SK-N-SH (cell line): ENCODE data around the gene TDRKH. TPM values are rescaled to one million over a fixed set of nuclear protein-coding genes. Genes with fewer than 3 reads are reported as not detected.

Source experiments
- CTCF ChIA-PET: fragments of 300-600, 350-600 bp; formaldehyde crosslinking; extraction: SDS; loops from one replicate; lab custom pipeline; 2021; lab: Yijun Ruan, JAX
- POLR2A ChIA-PET: fragments of 350-600 bp; sonication (Branson Sonifier 250); formaldehyde crosslinking; extraction: SDS; loops from one replicate; lab custom pipeline; 2020; ENCODE audit warnings: antibody characterized with exemption, inconsistent platforms; lab: Yijun Ruan, JAX
- DNase-seq: peaks from one replicate; pipeline ENCODE4 v3.0.0; 2012
- H2AFZ ChIP-seq: fragments of 200-600 bp; sonication (generic); 2 replicates; pipeline ENCODE4 v1.8.1; 2016; ENCODE audit warnings: antibody characterized with exemption, mild to moderate bottlenecking, low read depth
- H3F3A ChIP-seq: fragments of 200-600 bp; sonication (generic); replicated peaks from 2 replicates; pipeline ENCODE3; 2016; ENCODE audit warnings: antibody characterized with exemption, mild to moderate bottlenecking; ENCODE audit not compliant: insufficient read depth
- H3K27ac ChIP-seq, 2 experiments: fragments of 200-500 bp in 1 of 2; fragments of 200-600 bp in 1 of 2; sonication (Bioruptor generic) in 1 of 2; sonication (generic), shearing (Covaris generic) in 1 of 2; 2 replicates each; pipeline versions ENCODE4 v1.5.1 to v1.6.1; 2014 to 2016; ENCODE audit warnings: low read depth in 2 of 2, inconsistent platforms in 1 of 2, low read length in 1 of 2, mild to moderate bottlenecking in 1 of 2, mixed read lengths in 1 of 2
- H3K27me3 ChIP-seq: fragments of 200-600 bp; sonication (generic), shearing (Covaris generic); 2 replicates; pipeline ENCODE4 v1.6.1; 2016; ENCODE audit warnings: mixed run types; ENCODE audit not compliant: insufficient read depth
- H3K36me3 ChIP-seq, 2 experiments: fragments of 200-500 bp in 1 of 2; fragments of 200-600 bp in 1 of 2; sonication (Bioruptor generic) in 1 of 2; sonication (generic) in 1 of 2; replicated peaks in 1 of 2; 2 replicates each; pipeline versions ENCODE3 to v1.5.1; 2014 to 2016; ENCODE audit warnings: low read length in 1 of 2, mild to moderate bottlenecking in 1 of 2; ENCODE audit not compliant: insufficient read depth in 2 of 2, control insufficient read depth in 1 of 2
- H3K4me1 ChIP-seq, 2 experiments: fragments of 200-500 bp in 1 of 2; fragments of 200-600 bp in 1 of 2; sonication (Bioruptor generic) in 1 of 2; sonication (generic), shearing (Covaris generic) in 1 of 2; 2 replicates each; pipeline versions ENCODE4 v1.5.1 to v1.6.1; 2014 to 2016; ENCODE audit warnings: low read depth in 1 of 2, low read length in 1 of 2, mixed run types in 1 of 2; ENCODE audit not compliant: insufficient read depth in 2 of 2, control insufficient read depth in 1 of 2
- H3K4me2 ChIP-seq: fragments of 200-600 bp; sonication (generic), shearing (Covaris generic); 2 replicates; pipeline ENCODE4 v1.6.1; 2017; ENCODE audit warnings: mixed run types
- H3K4me3 ChIP-seq, 2 experiments: fragments of 200-500 bp in 1 of 2; fragments of 200-600 bp in 1 of 2; sonication (Bioruptor generic) in 1 of 2; sonication (generic), shearing (Covaris generic) in 1 of 2; 2 replicates each; pipeline versions ENCODE4 v1.5.1 to v1.8.1; 2014 to 2016; ENCODE audit warnings: low read depth in 2 of 2, inconsistent platforms in 1 of 2, low read length in 1 of 2, mild to moderate bottlenecking in 1 of 2, mixed read lengths in 1 of 2, moderate library complexity in 1 of 2
- H3K79me2 ChIP-seq: fragments of 200-600 bp; sonication (generic); 2 replicates; pipeline ENCODE4 v1.8.1; 2017; ENCODE audit warnings: mild to moderate bottlenecking; ENCODE audit not compliant: insufficient read depth
- H3K9ac ChIP-seq: fragments of 200-600 bp; sonication (generic); 2 replicates; pipeline ENCODE4 v1.6.1; 2017; ENCODE audit warnings: mixed run types
- H3K9me2 ChIP-seq: fragments of 200-600 bp; sonication (generic); 2 replicates; pipeline ENCODE4 v1.6.1; 2017; ENCODE audit warnings: mixed run types
- H3K9me3 ChIP-seq: fragments of 200-600 bp; sonication (generic); 2 replicates; pipeline ENCODE4 v1.6.1; 2017; ENCODE audit warnings: mixed run types, mild to moderate bottlenecking, moderate library complexity
- H4K20me1 ChIP-seq: fragments of 200-600 bp; sonication (generic); 2 replicates; pipeline ENCODE4 v1.6.1; 2017; ENCODE audit warnings: mild to moderate bottlenecking, mixed run types; ENCODE audit not compliant: insufficient read depth
- CHD2 ChIP-seq: fragments of 150-350 bp; IDR thresholded peaks from 2 replicates; pipeline ENCODE4 v1.6.1; 2018; ENCODE audit warnings: low read length; ENCODE audit not compliant: partially characterized antibody
- CTCF ChIP-seq: fragments of 200-600 bp; sonication (generic); IDR thresholded peaks from 2 replicates; pipeline ENCODE4 v1.6.1; 2017; ENCODE audit warnings: antibody characterized with exemption, mild to moderate bottlenecking, moderate library complexity
- GABPA ChIP-seq: IDR thresholded peaks from 2 replicates; pipeline ENCODE4 v1.4.0; 2012; ENCODE audit warnings: low read depth, mild to moderate bottlenecking
- IRF3 ChIP-seq: fragments of 150-350 bp; IDR thresholded peaks from 2 replicates; pipeline ENCODE4 v1.6.1; 2016; ENCODE audit warnings: mild to moderate bottlenecking, low read depth, low read length
- JUND ChIP-seq: IDR thresholded peaks from 2 replicates; pipeline ENCODE4 v1.4.0; 2012
- NFIC ChIP-seq: IDR thresholded peaks from 2 replicates; pipeline ENCODE4 v1.4.0; 2012; ENCODE audit warnings: borderline replicate concordance
- NRF1 ChIP-seq: IDR thresholded peaks from 2 replicates; pipeline ENCODE4 v1.6.1; 2012; ENCODE audit warnings: low read depth, mild to moderate bottlenecking, low read length
- POLR2AphosphoS5 ChIP-seq: IDR thresholded peaks from 2 replicates; pipeline ENCODE4 v1.6.1; 2012; ENCODE audit warnings: low read depth, low read length
- RCOR1 ChIP-seq: fragments of 150-350 bp; IDR thresholded peaks from 2 replicates; pipeline ENCODE4 v1.6.1; 2017; ENCODE audit warnings: antibody characterized with exemption, low read length
- RXRA ChIP-seq: IDR thresholded peaks from 2 replicates; pipeline ENCODE4 v1.4.0; 2012; ENCODE audit warnings: low read depth, mild to moderate bottlenecking, borderline replicate concordance
- SIN3A ChIP-seq: IDR thresholded peaks from 2 replicates; pipeline ENCODE4 v1.6.1; 2012; ENCODE audit warnings: low read depth, mild to moderate bottlenecking, low read length, moderate library complexity, borderline replicate concordance
- SMC3 ChIP-seq: IDR thresholded peaks from 2 replicates; pipeline ENCODE4 v1.6.1; 2012; ENCODE audit warnings: low read depth, low read length, improper control_type of control experiment
- TAF1 ChIP-seq: IDR thresholded peaks from 2 replicates; pipeline ENCODE4 v1.6.1; 2012; ENCODE audit warnings: low read depth, mild to moderate bottlenecking, low read length, moderate library complexity, borderline replicate concordance
- YY1 ChIP-seq: IDR thresholded peaks from 2 replicates; pipeline ENCODE4 v1.4.0; 2012; ENCODE audit warnings: low read depth, mild to moderate bottlenecking
- WGBS: methylation state at CpG from one replicate; pipeline ENCODE4 v1.1.6; 2017; ENCODE audit warnings: low lambda C conversion rate; 5-methylcytosine and 5-hydroxymethylcytosine counted together
- polyA plus RNA-seq, 3 experiments: library from polyadenylated mRNA; depleted of rRNA; stranded (reverse); fragments of >200 nt; gene quantifications; 2 replicates each; pipeline ENCODE4 v1.2.3, GENCODE V29; 2012

The TDRKH gene
- polyA plus RNA-seq, 1 of the 3 experiments (the other 2 are of a cell fraction): 1.9 TPM

DNA sequence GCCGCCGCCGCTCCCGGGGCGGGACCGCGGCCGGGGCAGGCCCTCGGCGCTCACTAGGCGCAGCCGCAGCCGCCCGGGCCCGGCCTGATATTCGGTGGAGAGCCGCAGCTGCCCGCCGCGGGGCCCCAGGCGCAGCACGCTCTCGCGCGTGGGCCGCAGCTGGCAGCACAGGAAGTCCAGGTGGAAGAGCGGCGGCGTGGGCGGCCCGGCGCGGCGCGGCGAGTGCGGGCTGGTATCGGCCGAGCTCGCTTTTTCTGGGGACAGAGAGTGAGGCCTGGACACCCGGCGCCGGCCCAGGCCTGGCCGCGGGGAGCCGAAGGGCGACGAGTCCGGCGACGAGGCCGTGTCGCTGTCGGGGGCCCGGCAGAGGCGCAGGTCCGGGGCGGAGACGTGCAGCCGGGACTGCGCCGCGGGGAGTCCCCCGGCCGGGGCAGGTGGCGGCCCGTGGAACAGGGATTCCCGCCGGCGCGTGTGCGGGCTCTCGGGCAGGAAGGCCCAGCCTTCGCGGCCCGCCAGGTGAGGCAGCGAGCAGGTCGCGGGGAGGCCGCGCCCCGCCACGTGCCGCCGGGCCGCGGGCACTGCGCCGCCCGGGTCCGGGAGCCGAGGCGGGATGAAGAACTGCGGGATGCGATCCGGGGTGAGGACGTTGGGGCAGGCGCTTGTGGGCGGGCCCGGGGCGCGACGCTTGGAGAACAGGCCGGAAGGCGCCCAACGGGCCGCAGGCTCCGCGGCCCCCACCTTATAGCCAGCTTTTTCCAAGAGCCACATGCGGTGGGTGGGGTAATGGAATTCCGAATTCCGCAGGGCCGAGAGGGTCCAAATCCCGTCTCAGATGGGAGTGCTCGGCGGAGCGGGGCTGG, 48.2 kb upstream of the TDRKH start (continued):
- TF ChIP-seq CHD2: no peak
- TF ChIP-seq YY1: no peak
- no peak for TF ChIP-seq TAF1
- no peak for TF ChIP-seq POLR2AphosphoS5
- no peak for TF ChIP-seq SIN3A
- no peak for TF ChIP-seq GABPA
- no peak for TF ChIP-seq IRF3

DNA sequence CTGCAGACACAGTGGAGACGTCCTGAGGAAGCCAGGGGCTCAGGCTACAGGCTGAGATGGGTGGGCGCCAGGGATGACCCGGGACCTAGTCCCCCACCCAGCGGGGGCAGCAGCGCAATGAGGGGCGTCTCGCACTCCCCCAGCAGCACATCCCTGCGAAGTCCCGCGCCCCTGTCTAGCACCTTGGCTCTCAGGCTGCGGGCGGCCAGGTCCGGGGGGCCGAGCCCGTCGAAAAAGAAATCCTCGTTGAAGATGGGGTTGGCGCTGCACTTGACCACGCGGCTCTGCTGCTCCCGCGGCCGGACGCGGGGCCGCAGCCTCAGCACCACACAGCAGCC, 47.6 kb upstream of the TDRKH start:
- CTCF ChIA-PET: interaction anchor here (0.7 to 1.6 kb wide), 3 partner anchors 20 to 304 kb away, joined by 3 to 6 read pairs (median 5); no protein-coding TSS in a partner anchor
- no peaks in the 10 kb centered on the region for H3K79me2 ChIP-seq

More for the DNA sequence above, 47.6 kb upstream of the TDRKH start:
- POLR2A ChIA-PET: no interaction called here
- WGBS: 77% methylated on average over 10 of the region's 26 CpGs
- H3K27ac ChIP-seq: no peak overlapping the region
- H3K9me2 ChIP-seq: no peaks in the 10 kb centered on the region
- no peak overlapping the region for H2AFZ ChIP-seq
- H4K20me1 ChIP-seq: no peaks in the 10 kb centered on the region
- no peak overlapping the region for H3K9ac ChIP-seq
- H3K36me3 ChIP-seq: no peaks in the 10 kb centered on the region
- no peaks in the 10 kb centered on the region for H3K9me3 ChIP-seq
- peaks cover 0 to 12% of the 10 kb centered on the region in 2 experiments; a peak in 1 of 4 replicates for H3K4me1 ChIP-seq
- no peak for DNase-seq
- H3K27me3 ChIP-seq: no peaks in the 10 kb centered on the region
- H3K4me3 ChIP-seq: no peak overlapping the region
- no peak for TF ChIP-seq CTCF
- no peak for TF ChIP-seq NFIC
- TF ChIP-seq POLR2AphosphoS5: no peak
- TF ChIP-seq NRF1: no peak
- TF ChIP-seq RCOR1: no peak
- TF ChIP-seq RXRA: no peak
- no peak for TF ChIP-seq CHD2
- no peak for TF ChIP-seq JUND
- no peak for TF ChIP-seq TAF1
- TF ChIP-seq YY1: no peak
- no peak for TF ChIP-seq SMC3
- TF ChIP-seq SIN3A: no peak
- H3K4me2 ChIP-seq: no peak overlapping the region
- H3F3A ChIP-seq: no peaks in the 10 kb centered on the region
